ENCODE measurements around the gene MUC4. TPM values are rescaled to one million over a fixed set of nuclear protein-coding genes. Genes with fewer than 3 reads are reported as not detected.
"Not testable (repeated sequence)": the region's sequence is repeated elsewhere in the genome, so short reads cannot be mapped to it uniquely, and the experiment has no call there.

MUC4 gene
- total and polyA plus RNA-seq, 5 donors from 2014 or later = not detected

- Histone ChIP-seq H3K4me1 (ENCODE audit: control insufficient read depth, insufficient read depth, low read length, poor library complexity, severe bottlenecking) (no peaks in the 10 kb centered on the region), H3K27me3 (ENCODE audit: control insufficient read depth, insufficient read depth, low read length) (no peaks in the 10 kb centered on the region), H3K27ac (ENCODE audit: insufficient read depth, low read length, poor library complexity, severe bottlenecking) (no peak overlapping the region), H3K36me3 (ENCODE audit: control insufficient read depth, insufficient read depth, low read length) (peaks cover 14% of the 10 kb centered on the region), H3K4me3 (ENCODE audit: low read depth, low read length) (no peak overlapping the region), H3K9me3 (ENCODE audit: control insufficient read depth in 2 of 2, low read length in 2 of 2) (no peaks in the 10 kb centered on the region)
- H3K27ac Mint-ChIP-seq = peak overlapping the region in 1 of 3 donors; percentile 20
- H3K4me1 Mint-ChIP-seq = peaks cover 0 to 3% (median under 1%) of the 10 kb centered on the region in 4 donors
- H3K4me3 Mint-ChIP-seq = no peak overlapping the region
- no peaks in the 10 kb centered on the region for H3K27me3 Mint-ChIP-seq
- H3K9me3 Mint-ChIP-seq = no peaks in the 10 kb centered on the region
- H3K36me3 Mint-ChIP-seq = peaks cover 54% of the 10 kb centered on the region
- DNase-seq (peak in 1 of 3 donors; percentile 72), ATAC-seq (ENCODE audit: low read depth in 2 of 2) (peak in 1 of 2 donors; percentile 17)
These were observed 99.8 kb downstream of the MUC4 start for GRCh38 chr3:195711813-195712534.

- not testable (repeated sequence) for H3K4me3 Mint-ChIP-seq; H3K27me3 ChIP-seq (ENCODE audit: control insufficient read depth, insufficient read depth, low read length); H3K27ac ChIP-seq (ENCODE audit: insufficient read depth, low read length, poor library complexity, severe bottlenecking); H3K4me3 ChIP-seq (ENCODE audit: low read depth, low read length); H3K4me1 Mint-ChIP-seq; DNase-seq; H3K27me3 Mint-ChIP-seq; H3K9me3 ChIP-seq (ENCODE audit: control insufficient read depth in 2 of 2, low read length in 2 of 2); H3K9me3 Mint-ChIP-seq; H3K4me1 ChIP-seq (ENCODE audit: control insufficient read depth, insufficient read depth, low read length, poor library complexity, severe bottlenecking)
- H3K36me3 ChIP-seq (ENCODE audit: control insufficient read depth, insufficient read depth, low read length) = peaks cover 14% of the 10 kb centered on the region
- H3K27ac Mint-ChIP-seq = peak overlapping the region in 1 of 3 donors; percentile 45
- H3K36me3 Mint-ChIP-seq = peaks cover 52% of the 10 kb centered on the region
- ATAC-seq (ENCODE audit: low read depth in 2 of 2) = peak in 1 of 2 donors; percentile 12
These were observed 100.5 kb downstream of the MUC4 start for GRCh38 chr3:195711091-195711812.

- not testable (repeated sequence) for H3K9me3 Mint-ChIP-seq
These were observed 101.4 kb downstream of the MUC4 start for GRCh38 chr3:195710126-195710905.

DNA sequence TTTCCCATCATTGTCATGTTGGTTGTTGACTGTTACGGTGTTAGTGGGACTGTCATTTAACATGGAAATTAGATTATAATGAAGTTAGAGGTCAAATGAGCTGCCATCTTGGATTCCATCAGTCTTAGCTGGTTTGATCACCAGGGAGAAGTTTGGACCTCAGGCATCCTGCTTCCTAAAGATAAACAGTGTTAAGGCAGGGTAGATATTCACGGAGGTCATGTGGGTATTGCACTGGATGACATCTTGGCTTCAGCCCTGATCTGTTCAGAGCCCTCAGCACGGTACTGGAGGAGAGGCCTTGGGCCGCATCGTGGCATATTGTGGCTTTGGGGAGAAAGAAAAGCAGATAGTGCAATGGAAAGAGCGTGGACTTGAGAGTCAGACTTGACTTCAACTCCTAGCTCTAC lies 102.0 kb downstream of the MUC4 start:
- peaks cover 39% of the 10 kb centered on the region for H3K36me3 Mint-ChIP-seq
- Histone ChIP-seq H3K4me3 (ENCODE audit: low read depth, low read length) (no peak overlapping the region), H3K36me3 (ENCODE audit: control insufficient read depth, insufficient read depth, low read length) (peaks cover 9% of the 10 kb centered on the region), H3K27me3 (ENCODE audit: control insufficient read depth, insufficient read depth, low read length) (no peaks in the 10 kb centered on the region), H3K27ac (ENCODE audit: insufficient read depth, low read length, poor library complexity, severe bottlenecking) (no peak overlapping the region), H3K9me3 (ENCODE audit: control insufficient read depth in 2 of 2, low read length in 2 of 2) (no peaks in the 10 kb centered on the region), H3K4me1 (ENCODE audit: control insufficient read depth, insufficient read depth, low read length, poor library complexity, severe bottlenecking) (no peaks in the 10 kb centered on the region)
- H3K9me3 Mint-ChIP-seq = no peaks in the 10 kb centered on the region
- H3K4me1 Mint-ChIP-seq = no peaks in the 10 kb centered on the region
- ATAC-seq (ENCODE audit: low read depth in 2 of 2) (no peak), DNase-seq (no peak)
- no peak overlapping the region for H3K4me3 Mint-ChIP-seq
- no peaks in the 10 kb centered on the region for H3K27me3 Mint-ChIP-seq
- H3K27ac Mint-ChIP-seq = no peak overlapping the region

More at GRCh38 chr3:195710126-195710905, 101.4 kb downstream of the MUC4 start:
- H3K27me3 ChIP-seq (ENCODE audit: control insufficient read depth, insufficient read depth, low read length); H3K9me3 ChIP-seq (ENCODE audit: control insufficient read depth in 2 of 2, low read length in 2 of 2); ATAC-seq (ENCODE audit: low read depth in 2 of 2); H3K4me1 Mint-ChIP-seq; DNase-seq; H3K27me3 Mint-ChIP-seq; H3K27ac ChIP-seq (ENCODE audit: insufficient read depth, low read length, poor library complexity, severe bottlenecking); H3K4me1 ChIP-seq (ENCODE audit: control insufficient read depth, insufficient read depth, low read length, poor library complexity, severe bottlenecking); H3K4me3 ChIP-seq (ENCODE audit: low read depth, low read length); H3K4me3 Mint-ChIP-seq; H3K27ac Mint-ChIP-seq: not testable (repeated sequence)
- peaks cover 45% of the 10 kb centered on the region for H3K36me3 Mint-ChIP-seq
- H3K36me3 ChIP-seq (ENCODE audit: control insufficient read depth, insufficient read depth, low read length) = peaks cover 14% of the 10 kb centered on the region

- ATAC-seq (ENCODE audit: low read depth in 2 of 2) = no peak
- Mint-ChIP-seq H3K27me3 (no peaks in the 10 kb centered on the region), H3K4me3 (no peak overlapping the region), H3K9me3 (no peaks in the 10 kb centered on the region), H3K27ac (no peak overlapping the region), H3K4me1 (no peaks in the 10 kb centered on the region), H3K36me3 (peaks cover 33% of the 10 kb centered on the region)
- no peaks in the 10 kb centered on the region for H3K27me3 ChIP-seq (ENCODE audit: control insufficient read depth, insufficient read depth, low read length)
- H3K27ac ChIP-seq (ENCODE audit: insufficient read depth, low read length, poor library complexity, severe bottlenecking) = no peak overlapping the region
- no peaks in the 10 kb centered on the region for H3K9me3 ChIP-seq (ENCODE audit: control insufficient read depth in 2 of 2, low read length in 2 of 2)
- no peak overlapping the region for H3K4me3 ChIP-seq (ENCODE audit: low read depth, low read length)
- peaks cover 7% of the 10 kb centered on the region for H3K36me3 ChIP-seq (ENCODE audit: control insufficient read depth, insufficient read depth, low read length)
- no peaks in the 10 kb centered on the region for H3K4me1 ChIP-seq (ENCODE audit: control insufficient read depth, insufficient read depth, low read length, poor library complexity, severe bottlenecking)
- no peak for DNase-seq
These were observed 102.9 kb downstream of the MUC4 start for GRCh38 chr3:195708626-195709481.

DNA sequence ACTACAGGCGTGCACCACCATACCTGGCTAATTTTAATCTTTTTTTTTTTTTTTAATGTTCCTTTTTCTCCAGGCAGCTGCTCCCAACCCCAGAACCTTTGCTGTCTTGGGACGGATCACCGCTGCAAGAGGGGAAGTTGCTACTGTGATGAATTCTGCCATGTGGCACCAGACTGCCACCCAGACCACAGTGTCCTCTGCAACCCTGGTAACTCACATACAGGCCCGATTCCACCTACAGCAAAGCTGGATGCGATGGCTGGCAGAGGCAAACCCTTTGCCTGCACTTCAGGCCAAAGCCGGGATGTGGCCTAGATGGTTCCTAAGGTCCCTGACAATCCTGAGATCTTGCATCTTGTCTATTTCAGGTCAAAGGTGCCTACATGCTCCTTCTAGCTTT lies 103.7 kb downstream of the MUC4 start:
- Mint-ChIP-seq H3K27me3 (no peaks in the 10 kb centered on the region), H3K27ac (no peak overlapping the region), H3K4me1 (no peaks in the 10 kb centered on the region), H3K4me3 (no peak overlapping the region), H3K9me3 (no peaks in the 10 kb centered on the region), H3K36me3 (peaks cover 33% of the 10 kb centered on the region)
- no peak for DNase-seq
- Histone ChIP-seq H3K4me1 (ENCODE audit: control insufficient read depth, insufficient read depth, low read length, poor library complexity, severe bottlenecking) (no peaks in the 10 kb centered on the region), H3K36me3 (ENCODE audit: control insufficient read depth, insufficient read depth, low read length) (peaks cover 7% of the 10 kb centered on the region), H3K4me3 (ENCODE audit: low read depth, low read length) (no peak overlapping the region), H3K27me3 (ENCODE audit: control insufficient read depth, insufficient read depth, low read length) (no peaks in the 10 kb centered on the region), H3K9me3 (ENCODE audit: control insufficient read depth in 2 of 2, low read length in 2 of 2) (no peaks in the 10 kb centered on the region), H3K27ac (ENCODE audit: insufficient read depth, low read length, poor library complexity, severe bottlenecking) (no peak overlapping the region)
- ATAC-seq (ENCODE audit: low read depth in 2 of 2) = no peak

Measured in CD4-positive, CD25-positive, alpha-beta regulatory T cell (primary cell).